ENCODE measurements around the gene TOB1.
"Not testable (repeated sequence)": the region's sequence is repeated elsewhere in the genome, so short reads cannot be mapped to it uniquely, and the experiment has no call there.

TOB1 gene

GRCh38 chr17:50898369-50899004, 32.3 kb upstream of the TOB1 start:
- DNase-seq, result no peak

DNA sequence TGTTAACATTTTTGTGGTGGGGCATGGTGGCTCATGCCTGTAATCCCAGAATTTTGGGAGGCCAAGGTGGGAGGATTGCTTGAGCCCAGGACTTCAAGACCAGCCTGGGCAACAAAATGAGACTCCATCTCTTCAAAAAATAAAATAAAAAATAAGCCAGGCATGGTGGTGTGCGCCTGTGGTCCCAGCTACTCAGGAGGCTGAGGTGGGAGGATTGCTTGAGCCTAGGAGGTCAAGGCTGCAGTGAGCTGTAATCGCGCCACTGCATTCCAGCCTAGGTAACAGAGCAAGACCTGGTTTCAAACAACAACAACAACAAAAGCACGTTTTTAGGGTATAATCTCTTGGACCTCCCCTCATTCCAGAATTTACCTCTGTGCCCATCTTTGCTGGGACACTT, 28.4 kb upstream of the TOB1 start:
- not testable (repeated sequence) for DNase-seq

GRCh38 chr17:50893183-50893993, 27.2 kb upstream of the TOB1 start:
- no peak for DNase-seq

DNA sequence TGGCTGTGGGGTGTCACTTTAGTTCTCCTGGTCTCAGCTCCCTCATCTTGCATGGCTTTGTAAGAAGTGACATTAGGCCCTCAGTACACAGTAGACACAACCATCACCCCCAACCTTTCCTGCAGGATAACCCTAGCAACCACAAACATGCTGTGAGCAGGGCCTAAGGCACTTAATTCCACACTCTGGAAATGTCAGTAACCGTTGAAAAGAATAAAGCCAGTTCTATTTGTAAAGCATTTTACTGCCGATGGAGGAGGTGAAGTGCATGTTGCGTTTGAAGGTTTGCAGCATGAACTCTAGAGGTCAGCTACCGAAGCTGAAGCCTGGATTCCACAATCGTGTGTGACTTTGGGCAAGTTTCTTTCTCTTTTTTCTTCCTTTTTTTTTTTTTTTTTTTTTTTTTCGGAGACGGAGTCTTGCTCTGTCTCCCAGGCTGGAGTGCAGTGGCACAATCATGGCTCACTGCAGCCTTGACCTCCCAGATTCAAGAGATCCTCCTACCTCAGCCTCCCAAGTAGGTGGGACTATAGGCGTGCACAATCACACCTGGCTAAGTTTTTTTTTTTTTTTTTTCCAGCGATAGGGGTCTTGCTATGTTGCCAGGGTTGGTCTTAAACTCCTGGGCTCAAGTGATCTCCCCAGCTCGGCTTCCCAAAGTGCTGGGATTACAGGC, 26.1 kb upstream of the TOB1 start:
- no peak for DNase-seq

DNA sequence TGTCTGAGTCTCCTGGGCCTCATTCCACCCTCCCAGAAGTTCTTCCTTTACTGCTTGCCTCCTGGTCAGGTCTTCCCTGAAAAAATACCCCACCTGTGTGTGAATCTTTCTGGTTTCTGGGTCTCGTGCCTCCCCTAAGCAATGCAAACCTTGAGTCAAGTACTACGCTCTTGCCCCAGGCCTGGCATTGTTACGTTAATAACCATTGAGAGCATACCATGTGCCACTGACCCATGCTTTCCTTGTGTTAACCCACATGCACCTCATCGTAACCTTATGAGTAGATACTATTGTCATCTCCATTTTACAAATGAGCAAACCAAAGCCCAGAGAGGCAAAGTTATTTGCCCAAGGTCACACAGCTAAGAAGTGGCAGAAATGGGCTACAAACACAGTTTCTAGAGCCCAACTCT, 25.4 kb upstream of the TOB1 start:
- no peak for DNase-seq

- DNase-seq, result no peak
Observed at GRCh38 chr17:50890675-50891516, 24.7 kb upstream of the TOB1 start.

DNA sequence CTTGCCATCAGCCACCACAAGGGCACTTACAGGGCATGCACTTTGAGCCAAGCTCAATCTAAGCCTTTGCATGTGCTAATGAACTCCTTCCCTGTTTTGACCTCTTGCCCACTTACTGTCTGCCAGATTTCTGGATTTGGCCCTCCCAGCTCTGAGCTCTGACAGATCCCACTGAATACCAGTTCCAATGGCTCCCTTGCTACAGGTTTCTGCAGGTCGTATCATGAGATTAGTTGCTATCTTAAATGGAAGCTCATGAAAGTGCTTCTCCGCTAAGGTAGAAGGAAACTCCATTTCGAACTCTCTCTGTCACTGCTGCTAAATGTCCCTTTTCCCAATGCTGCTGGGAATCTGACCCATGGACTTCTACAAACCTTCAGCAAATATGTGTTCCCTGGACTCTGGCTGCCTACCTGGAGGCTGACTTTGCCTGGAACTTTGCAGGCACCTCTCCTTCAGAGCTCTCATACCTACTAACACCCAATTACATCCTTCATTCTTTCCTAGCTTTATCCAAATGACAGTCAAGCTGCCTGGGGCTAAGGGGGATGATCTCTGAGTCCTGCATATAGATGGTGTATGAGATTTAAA, 23.5 kb upstream of the TOB1 start:
- no peak for DNase-seq

DNA sequence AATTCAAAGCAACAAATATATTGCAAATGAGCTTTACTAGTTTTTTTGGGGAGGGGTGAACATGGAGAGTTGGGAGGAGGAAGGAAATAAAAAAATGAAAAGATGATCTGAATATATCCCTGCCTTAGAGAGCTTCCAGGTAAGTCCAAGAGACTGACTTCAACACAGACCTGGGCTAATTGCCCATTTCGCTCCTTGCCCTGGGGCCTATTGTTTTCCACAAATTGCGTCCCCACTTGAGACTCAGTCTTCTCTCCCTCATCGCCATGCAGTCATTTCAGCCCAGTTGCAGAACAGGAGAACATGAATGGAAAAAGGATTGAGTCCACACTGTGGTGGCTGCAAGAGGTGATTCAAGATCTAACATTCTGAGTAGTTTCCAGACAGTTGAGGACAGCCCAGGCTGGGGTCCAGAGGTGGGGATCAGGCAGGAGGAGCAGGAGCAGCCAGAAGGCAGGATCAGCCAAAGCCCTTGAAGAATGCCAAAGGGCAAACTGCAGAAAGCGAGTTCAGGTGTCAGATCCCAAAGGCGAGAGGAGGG, 21.6 kb upstream of the TOB1 start:
- DNase-seq, result no peak

GRCh38 chr17:50884439-50885311, 18.5 kb upstream of the TOB1 start:
- no peak for DNase-seq

DNA sequence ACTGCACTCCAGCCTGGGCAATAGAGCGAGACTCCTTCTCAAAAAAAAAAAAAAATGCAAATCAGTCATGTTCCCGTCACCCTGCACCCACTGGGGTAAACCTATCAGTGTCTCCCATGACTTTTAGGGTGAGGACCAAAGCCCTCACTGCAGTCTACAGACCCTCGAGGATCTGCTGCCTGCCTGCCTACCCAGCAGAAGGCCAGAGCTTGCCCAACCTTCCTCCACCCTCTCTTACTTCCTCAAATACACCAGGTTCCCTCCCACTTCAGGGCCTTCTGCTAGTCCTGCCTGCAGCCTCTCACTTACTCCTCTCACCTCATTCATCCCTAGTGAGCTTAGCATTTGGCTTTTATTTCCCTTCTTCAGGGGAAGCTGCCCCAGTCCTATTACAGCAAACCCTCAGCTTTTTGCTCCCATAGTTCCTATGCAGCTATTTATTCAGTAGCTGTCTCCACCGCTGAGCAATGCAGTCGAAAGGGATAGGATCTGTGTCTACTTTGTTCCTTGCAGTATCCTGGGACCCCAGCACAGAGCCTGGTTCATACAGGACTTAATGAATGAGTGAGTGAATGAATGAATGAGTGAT, 17.8 kb upstream of the TOB1 start:
- no peak for DNase-seq

GRCh38 chr17:50882851-50883250, 16.7 kb upstream of the TOB1 start:
- DNase-seq, result no peak

DNA sequence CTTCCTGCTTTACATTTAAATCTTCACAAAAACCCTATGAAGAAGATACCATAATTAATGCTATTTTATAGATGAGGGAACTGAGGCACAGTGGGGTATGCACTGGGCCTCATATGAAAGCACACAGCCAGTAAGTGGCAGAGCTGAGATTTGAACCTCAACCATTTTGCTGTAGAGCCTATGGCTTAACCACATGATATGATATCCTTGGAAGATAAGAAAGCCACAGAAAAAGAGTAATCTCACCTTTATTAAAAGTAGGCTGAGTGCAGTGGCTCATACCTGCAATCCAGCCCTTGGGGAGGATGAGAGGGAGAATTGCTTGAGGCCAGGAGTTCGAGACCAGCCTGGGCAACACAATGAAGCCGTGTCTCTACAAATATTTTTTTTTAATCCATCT, 15.0 kb upstream of the TOB1 start:
- DNase-seq, result no peak

DNA sequence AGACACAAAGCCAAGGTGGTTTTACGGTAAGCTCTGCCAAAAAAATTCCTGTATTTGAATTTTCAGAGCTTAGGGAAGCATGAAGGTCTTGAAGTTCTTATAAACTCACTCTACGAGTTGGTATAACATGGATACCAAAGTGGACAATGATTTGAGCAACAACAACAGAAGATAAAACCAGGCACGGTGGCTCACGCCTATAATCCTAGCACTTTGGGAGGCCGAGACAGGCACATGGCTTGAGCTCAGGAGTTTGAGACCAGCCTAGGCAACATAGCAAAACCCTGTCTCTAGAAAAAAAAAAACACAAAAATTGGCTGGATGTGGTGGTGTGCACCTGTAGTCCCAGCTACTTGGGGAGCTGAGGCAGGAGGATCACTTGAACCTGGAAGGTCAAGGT, 12.9 kb upstream of the TOB1 start:
- no peak for DNase-seq

GRCh38 chr17:50877838-50878237, 11.7 kb upstream of the TOB1 start:
- no peak for DNase-seq

DNA sequence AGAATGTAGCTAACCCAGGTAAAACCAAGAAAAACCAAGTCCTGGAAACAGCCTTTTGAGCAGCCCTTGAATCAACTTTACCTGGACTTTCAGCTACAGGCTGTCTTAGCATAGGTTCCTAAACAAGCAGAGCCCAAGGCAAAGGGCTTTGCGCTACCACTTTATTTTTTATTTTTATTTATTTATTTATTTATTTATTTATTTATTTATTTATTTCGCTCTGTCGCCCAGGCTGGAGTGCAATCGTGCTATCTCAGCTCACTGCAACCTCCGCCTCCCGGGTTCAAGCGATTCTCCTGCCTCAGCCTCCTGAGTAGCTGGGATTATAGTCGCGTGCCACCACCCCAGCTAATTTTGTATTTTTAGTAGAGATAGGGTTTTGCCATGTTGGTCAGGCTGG, 10.9 kb upstream of the TOB1 start:
- not testable (repeated sequence) for DNase-seq

GRCh38 chr17:50875074-50875473, 8.9 kb upstream of the TOB1 start:
- no peak for DNase-seq

DNA sequence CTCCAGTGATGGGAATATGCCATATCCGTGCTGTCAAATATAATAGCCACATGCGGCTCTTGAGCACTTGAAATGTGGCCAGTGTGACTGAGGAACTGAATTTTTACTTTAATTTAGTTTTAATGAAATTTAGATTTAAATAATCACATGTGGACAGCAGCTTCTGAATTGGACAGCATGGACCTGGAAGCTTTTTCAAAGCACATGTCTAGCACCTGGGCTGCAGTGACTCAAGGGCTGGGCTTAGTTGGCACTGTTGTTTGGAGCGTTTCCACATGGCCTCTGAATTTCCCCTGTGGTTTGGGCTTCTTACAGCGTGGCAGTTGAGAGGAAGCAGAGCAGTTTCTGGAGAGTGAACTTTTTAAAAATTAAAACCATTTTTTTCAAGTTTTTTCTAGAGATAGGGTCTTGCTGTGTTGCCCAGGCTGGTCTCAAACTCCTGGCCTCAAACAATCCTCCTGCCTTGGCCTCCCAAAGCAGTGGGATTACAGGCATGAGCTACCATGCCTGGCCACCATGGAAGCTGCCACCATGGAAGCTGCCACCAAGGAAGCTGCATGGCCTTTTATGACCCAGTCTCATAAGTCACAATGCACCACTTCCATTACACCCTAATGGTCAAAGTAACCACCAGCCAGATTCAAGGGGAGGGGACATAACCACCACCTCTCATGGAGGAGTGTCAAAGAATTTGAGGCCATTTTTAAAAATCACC, 6.7 kb upstream of the TOB1 start:
- DNase-seq, result peak; percentile 37

- DNase-seq, result no peak
Observed at GRCh38 chr17:50871898-50872297, 5.7 kb upstream of the TOB1 start.

- DNase-seq, result no peak
Observed at GRCh38 chr17:50871364-50871763, 5.2 kb upstream of the TOB1 start.

DNA sequence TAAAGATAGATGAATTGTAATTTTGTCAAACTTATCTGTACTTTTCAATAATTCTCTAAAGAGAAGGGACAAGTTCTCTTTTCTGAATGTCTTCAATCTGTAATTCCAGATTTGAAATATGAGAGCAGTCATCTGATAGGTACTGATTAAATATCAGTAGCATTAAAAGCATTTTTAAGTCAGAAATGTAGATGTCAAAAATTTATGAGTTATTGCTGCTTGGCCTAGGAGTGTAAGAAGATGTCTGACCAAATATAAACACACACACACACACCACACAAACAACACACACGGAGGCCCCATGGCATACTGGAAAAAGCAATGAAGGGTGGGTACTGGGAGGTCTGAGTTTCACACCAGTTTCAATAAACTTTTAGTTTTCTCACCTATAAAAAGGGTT, 2.4 kb upstream of the TOB1 start:
- no peak for DNase-seq

GRCh38 chr17:50868140-50868438, 1.9 kb upstream of the TOB1 start:
- DNase-seq, result no peak

All from stimulated activated CD4-positive, alpha-beta T cell treated with anti-CD3 and anti-CD28 coated beads, Interleukin-4, amount 100 ng/mL, for 1 hour (primary cell).